HG03565 (cell line): ENCODE measurements around the gene EEF2K.
A peak's percentile ranks its signal among the peaks of the same experiment; 100 is the strongest.
"Not testable (repeated sequence)": the region's sequence is repeated elsewhere in the genome, so short reads cannot be mapped to it uniquely, and the experiment has no call there.

ENCODE experiments used
- ATAC-seq: cut with Tn5 transposase; IDR thresholded peaks from one replicate; pipeline ENCODE4 v1.9.1; 2021; ENCODE audit warnings: mild to moderate bottlenecking, moderate library complexity; ENCODE audit not compliant: unreplicated experiment

The EEF2K gene

GRCh38 chr16:22207715-22208360 lies 1.8 kb downstream of the EEF2K start:
- ATAC-seq: no peak

GRCh38 chr16:22210285-22210684 lies 4.2 kb downstream of the EEF2K start:
- no peak for ATAC-seq

GRCh38 chr16:22210854-22211253 lies 4.8 kb downstream of the EEF2K start:
- no peak for ATAC-seq

GRCh38 chr16:22213236-22213635 lies 7.2 kb downstream of the EEF2K start:
- no peak for ATAC-seq

- no peak for ATAC-seq
Measured at GRCh38 chr16:22213801-22214200, 7.7 kb downstream of the EEF2K start.

- no peak for ATAC-seq
Measured at GRCh38 chr16:22214402-22214801, 8.3 kb downstream of the EEF2K start.

GRCh38 chr16:22214889-22215288 lies 8.8 kb downstream of the EEF2K start:
- ATAC-seq: no peak

- no peak for ATAC-seq
Measured at GRCh38 chr16:22216191-22216831, 10.2 kb downstream of the EEF2K start.

- not testable (repeated sequence) for ATAC-seq
Measured at GRCh38 chr16:22216832-22217225, 10.8 kb downstream of the EEF2K start.

GRCh38 chr16:22217890-22218730 lies 12.0 kb downstream of the EEF2K start:
- ATAC-seq: peak; percentile 79

GRCh38 chr16:22219389-22220068 lies 13.5 kb downstream of the EEF2K start:
- ATAC-seq: no peak

- no peak for ATAC-seq
Measured at GRCh38 chr16:22220069-22220440, 14.0 kb downstream of the EEF2K start.

- no peak for ATAC-seq
Measured at GRCh38 chr16:22220714-22221113, 14.6 kb downstream of the EEF2K start.

GRCh38 chr16:22222006-22222405 lies 15.9 kb downstream of the EEF2K start:
- no peak for ATAC-seq

- ATAC-seq: no peak
Measured at GRCh38 chr16:22222998-22223397, 16.9 kb downstream of the EEF2K start.

- ATAC-seq: no peak
Measured at GRCh38 chr16:22225060-22225459, 19.0 kb downstream of the EEF2K start.

- no peak for ATAC-seq
Measured at GRCh38 chr16:22229889-22230288, 23.8 kb downstream of the EEF2K start.

- no peak for ATAC-seq
Measured at GRCh38 chr16:22232277-22233036, 26.4 kb downstream of the EEF2K start.

GRCh38 chr16:22233037-22233372 lies 26.9 kb downstream of the EEF2K start:
- ATAC-seq: no peak

- no peak for ATAC-seq
Measured at GRCh38 chr16:22235839-22236745, 30.0 kb downstream of the EEF2K start.
